K562 (cell line): ENCODE results near the gene GAL3ST3. TPM values are rescaled to one million over a fixed set of nuclear protein-coding genes. Genes with fewer than 3 reads are reported as not detected.

ENCODE experiments used
- ATAC-seq: fragments of 200-7000 bp; cut with Tn5 transposase; 3 replicates; pipeline ENCODE4 v1.9.1; 2020; ENCODE audit warnings: moderate library complexity
- BruUV-seq: library from RNA; stranded (reverse); fragments of 400-500 nt; replicated peaks from 2 replicates; lab custom pipeline; 2021; lab: Mats Ljungman, UMichigan
- CTCF ChIA-PET: fragments of 300-600 bp; formaldehyde crosslinking; extraction: SDS; loops from one replicate; lab custom pipeline; 2021; ENCODE audit warnings: low intra/inter-chr PET ratio; lab: Yijun Ruan, JAX
- POLR2A ChIA-PET: fragments of 300-600, 350-650 bp; sonication (Branson Sonifier 250); formaldehyde crosslinking; extraction: SDS; loops from one replicate; lab custom pipeline; 2021; ENCODE audit warnings: antibody characterized with exemption, inconsistent platforms; lab: Yijun Ruan, JAX
- DNase-seq, 4 experiments: peaks; one replicate each; pipeline versions ENCODE4 v3.0.0 to v3.0.0-alpha.2; 2011 to 2018; ENCODE audit warnings: low spot score in 3 of 4, mixed read lengths in 3 of 4; ENCODE audit errors: extremely low read depth in 1 of 4
- FAIRE-seq: peaks from 2 replicates; lab custom pipeline; 2011; peaks lifted over from hg19 to GRCh38; lab: Jason Lieb, UNC
- H2AFZ ChIP-seq: 2 replicates; pipeline ENCODE4 v1.6.0; 2011; ENCODE audit warnings: low read depth, low read length, control low read depth, inconsistent platforms
- H3K27ac ChIP-seq: fragments of 200-600 bp; 3 replicates; pipeline ENCODE4 v1.8.0; 2011; ENCODE audit warnings: low read depth, mild to moderate bottlenecking, control low read depth, inconsistent platforms, low read length, moderate library complexity, mixed read lengths; ENCODE audit errors: extremely low read depth
- H3K27me3 ChIP-seq, 2 experiments: fragments of 300-600 bp in 1 of 2; 2 replicates in 1 of 2; 3 replicates in 1 of 2; pipeline versions ENCODE4 v1.6.0 to v1.8.0; 2011; ENCODE audit warnings: inconsistent platforms in 2 of 2, low read length in 2 of 2, mild to moderate bottlenecking in 1 of 2, mixed read lengths in 1 of 2, moderate library complexity in 1 of 2; ENCODE audit not compliant: control insufficient read depth in 2 of 2, insufficient read depth in 2 of 2
- H3K36me3 ChIP-seq: fragments of 300-600 bp; 3 replicates; pipeline ENCODE4 v1.8.0; 2011; ENCODE audit warnings: mild to moderate bottlenecking, low read length, inconsistent platforms; ENCODE audit not compliant: control insufficient read depth, insufficient read depth
- H3K4me1 ChIP-seq, 2 experiments: fragments of 200-600 bp in 1 of 2; replicated peaks in 1 of 2; 2 replicates in 1 of 2; 3 replicates in 1 of 2; pipeline versions ENCODE4 v1.5.1 to v1.8.0; 2011; ENCODE audit warnings: inconsistent platforms in 2 of 2, low read length in 2 of 2, mild to moderate bottlenecking in 1 of 2, mixed read lengths in 1 of 2, moderate library complexity in 1 of 2; ENCODE audit not compliant: control insufficient read depth in 2 of 2, insufficient read depth in 2 of 2
- H3K4me2 ChIP-seq: 2 replicates; pipeline ENCODE4 v1.6.1; 2011; ENCODE audit warnings: low read length, control low read depth, inconsistent platforms, mixed read lengths; ENCODE audit not compliant: insufficient read depth
- H3K4me3 ChIP-seq: fragments of 200-600 bp; sonication (generic), shearing (Covaris generic); 2 replicates; pipeline ENCODE4 v1.5.1; 2016; ENCODE audit warnings: control low read depth, inconsistent platforms
- H3K79me2 ChIP-seq: fragments of 200-600 bp; 3 replicates; pipeline ENCODE4 v1.8.0; 2011; ENCODE audit warnings: low read length, inconsistent platforms; ENCODE audit not compliant: control insufficient read depth, insufficient read depth
- H3K9ac ChIP-seq, 2 experiments: 2 replicates each; pipeline versions ENCODE4 v1.6.0 to v1.6.1; 2011; ENCODE audit warnings: low read depth in 2 of 2, low read length in 2 of 2, control low read depth in 1 of 2, inconsistent platforms in 1 of 2, mild to moderate bottlenecking in 1 of 2, mixed read lengths in 1 of 2; ENCODE audit not compliant: insufficient read depth in 1 of 2
- H3K9me1 ChIP-seq: one replicate; pipeline ENCODE4 v1.6.0; 2011; ENCODE audit warnings: inconsistent platforms, mild to moderate bottlenecking, low read length, moderate library complexity; ENCODE audit not compliant: control insufficient read depth, insufficient read depth
- H3K9me3 ChIP-seq: replicated peaks from 2 replicates; pipeline ENCODE4 v1.5.1; 2011; ENCODE audit warnings: low read depth, low read length, inconsistent platforms; ENCODE audit not compliant: control insufficient read depth, insufficient read depth
- H4K20me1 ChIP-seq: replicated peaks from 2 replicates; pipeline ENCODE4 v1.6.1; 2011; ENCODE audit warnings: low read length, inconsistent platforms, mixed read lengths; ENCODE audit not compliant: control insufficient read depth, insufficient read depth
- BCL6 ChIP-seq: fragments of 250-450 bp; sonication (Bioruptor Pico); IDR thresholded peaks from 2 replicates; pipeline ENCODE4 v1.4.0; 2020
- FOXJ3 ChIP-seq: sonication (generic); formaldehyde crosslinking; IDR thresholded peaks from 2 replicates; pipeline ENCODE4 v1.4.0; 2020; ENCODE audit warnings: mild to moderate bottlenecking, missing genetic modification reagents
- HCFC1 ChIP-seq: IDR thresholded peaks from 2 replicates; pipeline ENCODE4 v1.6.1; 2012; ENCODE audit warnings: low read depth, low read length, improper control_type of control experiment
- NFXL1 ChIP-seq: fragments of 450-650 bp; formaldehyde crosslinking; IDR thresholded peaks from 2 replicates; pipeline ENCODE4 v1.4.0; 2021; ENCODE audit warnings: mild to moderate bottlenecking
- POLR2AphosphoS5 ChIP-seq: IDR thresholded peaks from 2 replicates; pipeline ENCODE4 v1.6.1; 2011; ENCODE audit warnings: mild to moderate bottlenecking, low read depth, low read length, moderate library complexity; ENCODE audit not compliant: control insufficient read depth, insufficient read depth
- PURB ChIP-seq: sonication (generic); formaldehyde crosslinking; IDR thresholded peaks from 2 replicates; pipeline ENCODE4 v1.9.0; 2021; ENCODE audit warnings: low read depth, mild to moderate bottlenecking, missing genetic modification reagents
- SAFB ChIP-seq: fragments of 200-400 bp; formaldehyde crosslinking; IDR thresholded peaks from 2 replicates; pipeline ENCODE4 v1.6.1; 2017; ENCODE audit warnings: low read depth, low read length, borderline replicate concordance
- TAF1 ChIP-seq: IDR thresholded peaks from 2 replicates; pipeline ENCODE4 v1.6.1; 2011; ENCODE audit warnings: mild to moderate bottlenecking, low read length, moderate library complexity; ENCODE audit not compliant: insufficient read depth, control insufficient read depth, severe bottlenecking; ENCODE audit errors: extremely low read depth
- U2AF2 ChIP-seq: fragments of 200-400 bp; formaldehyde crosslinking; optimal IDR thresholded peaks from 2 replicates; pipeline ENCODE3; 2017; ENCODE audit warnings: low read depth, mild to moderate bottlenecking, low read length
- whole genome bisulfite sequencing: fragments of 100-300 bp; shearing (Covaris generic); methylation state at CpG from one replicate; pipeline ENCODE4 v1.1.6; 2016; ENCODE audit warnings: low coverage, mixed read lengths; ENCODE audit not compliant: insufficient coverage; ENCODE audit errors: missing lambda C conversion rate; 5-methylcytosine and 5-hydroxymethylcytosine counted together
- in situ Hi-C: fragments of 300-500 bp; cut with MboI; formaldehyde crosslinking; loops from 4 replicates; pipeline ENCODE4 v1.15.0; 2018; ENCODE audit warnings: inconsistent platforms, mixed read lengths
- intact Hi-C: fragments of 100-400 bp; cut with micrococcal nuclease; formaldehyde crosslinking; loops from 2 replicates; pipeline ENCODE4 v1.14.2; 2022
- polyA plus RNA-seq, 8 experiments: library from polyadenylated mRNA; depleted of rRNA in 4 of 8; stranded (reverse) in 5 of 8; unstranded in 3 of 8; fragments of >200 nt; fragmentation: Nextera tagmentation in 2 of 8; fragmentation: Illumina TruSeq in 1 of 8; extraction: Ambion mirVana in 2 of 8; extraction: Trizol in 1 of 8; gene quantifications; 2 replicates each; pipeline versions ENCODE4 v1.2.1 to v1.2.3, GENCODE V29; 2011 to 2014; ENCODE audit warnings: inconsistent platforms in 1 of 8, missing spikeins in 1 of 8
- total RNA-seq, 7 experiments: library from RNA; depleted of rRNA in 6 of 7; stranded (reverse); fragments of >200 nt in 6 of 7; fragmentation: Illumina TruSeq in 2 of 7; extraction: Trizol in 2 of 7; gene quantifications; 2 replicates each; pipeline versions ENCODE4 v1.2.1 to v1.2.3, GENCODE V29; 2011 to 2021; ENCODE audit warnings: low replicate concordance in 1 of 7
- TF ChIP-seq, protein P1 (sequence below): sonication (generic); formaldehyde crosslinking; IDR thresholded peaks from 2 replicates; pipeline ENCODE4 v1.8.0; 2022; ENCODE audit warnings: mild to moderate bottlenecking, low read depth, missing genetic modification reagents
- TF ChIP-seq, protein P2 (sequence below): fragments of 150-350 bp; conservative IDR thresholded peaks from 2 replicates; pipeline ENCODE4 v1.6.1; 2014; ENCODE audit warnings: low read length
- TF ChIP-seq, protein P3 (sequence below), 3 experiments: IDR thresholded peaks in 2 of 3; conservative IDR thresholded peaks in 1 of 3; 2 replicates each; pipeline ENCODE4 v1.5.1; 2011 to 2012; ENCODE audit warnings: low read length in 3 of 3, mild to moderate bottlenecking in 3 of 3, control low read depth in 2 of 3, improper control_type of control experiment in 1 of 3, inconsistent platforms in 1 of 3, low read depth in 1 of 3, mixed read lengths in 1 of 3, moderate library complexity in 1 of 3; ENCODE audit not compliant: insufficient read depth in 2 of 3
- TF ChIP-seq, protein P4 (sequence below): fragments of 450-650 bp; formaldehyde crosslinking; IDR thresholded peaks from 2 replicates; pipeline ENCODE4 v1.4.0; 2020; ENCODE audit warnings: mild to moderate bottlenecking
- TF ChIP-seq, protein P5 (sequence below): fragments of 450-650 bp; IDR thresholded peaks from 2 replicates; pipeline ENCODE4 v1.6.1; 2017; ENCODE audit warnings: antibody characterized with exemption

Gene GAL3ST3
- total and polyA plus RNA-seq, 9 of the 15 experiments (the other 6 are each of a cell fraction or from before 2014, with no cell fraction given) = not detected

DNA sequence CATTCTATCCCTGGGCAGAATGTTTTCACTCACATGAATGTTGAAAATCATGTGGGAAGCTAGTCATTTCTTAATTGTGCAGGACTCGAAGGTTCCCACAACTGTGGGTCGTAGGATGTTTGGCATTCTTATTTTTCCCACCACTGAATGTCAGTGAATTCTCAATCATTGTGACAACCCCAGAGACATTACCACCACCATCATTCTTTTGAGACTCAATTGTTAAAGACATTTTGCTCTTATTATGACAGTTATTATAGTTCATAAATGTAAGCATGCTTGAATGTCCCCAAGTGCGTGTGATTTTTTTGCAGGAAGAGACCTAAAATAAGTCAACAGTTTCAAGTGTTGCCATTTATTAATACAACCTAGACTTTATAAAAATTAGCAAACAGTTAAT lies 40.1 kb upstream of the GAL3ST3 start:
- intact Hi-C loops (no loop called here), in situ Hi-C loops (no loop called here)
- DNase-seq = no peak
- Histone ChIP-seq H3K9ac (no peak overlapping the region), H3K4me1 (peaks cover under 1 to 5% of the 10 kb centered on the region in 2 experiments; a peak in 4 of 5 replicates), H3K27ac (no peak overlapping the region), H2AFZ (no peak overlapping the region), H3K9me3 (no peaks in the 10 kb centered on the region), H3K27me3 (no peaks in the 10 kb centered on the region), H3K36me3 (no peaks in the 10 kb centered on the region), H4K20me1 (no peaks in the 10 kb centered on the region), H3K79me2 (peaks cover 20% of the 10 kb centered on the region), H3K4me2 (no peak overlapping the region), H3K9me1 (no peaks in the 10 kb centered on the region), H3K4me3 (no peak overlapping the region)
- no TSS peak for BruUV-seq
- no peak for FAIRE-seq
- WGBS = 93% methylated on average over 3 of the region's 3 CpGs
- ChIA-PET POLR2A (interaction anchor here (0.6 to 1.4 kb wide), 3 partner anchors 10 to 67 kb away, joined by 3 to 4 read pairs (median 3); partner anchors contain the start of gene PACS1), CTCF (no interaction called here)
- no peak for ATAC-seq
- TF ChIP-seq BCL6 (CRISPR knock-in tag) (no peak), POLR2AphosphoS5 (no peak), SAFB (no peak), U2AF2 (no peak), HCFC1 (no peak), TAF1 (no peak), PURB (CRISPR knock-in tag) (no peak), FOXJ3 (CRISPR knock-in tag) (no peak), NFXL1 (no peak)
- TF ChIP-seq, protein P1, sequence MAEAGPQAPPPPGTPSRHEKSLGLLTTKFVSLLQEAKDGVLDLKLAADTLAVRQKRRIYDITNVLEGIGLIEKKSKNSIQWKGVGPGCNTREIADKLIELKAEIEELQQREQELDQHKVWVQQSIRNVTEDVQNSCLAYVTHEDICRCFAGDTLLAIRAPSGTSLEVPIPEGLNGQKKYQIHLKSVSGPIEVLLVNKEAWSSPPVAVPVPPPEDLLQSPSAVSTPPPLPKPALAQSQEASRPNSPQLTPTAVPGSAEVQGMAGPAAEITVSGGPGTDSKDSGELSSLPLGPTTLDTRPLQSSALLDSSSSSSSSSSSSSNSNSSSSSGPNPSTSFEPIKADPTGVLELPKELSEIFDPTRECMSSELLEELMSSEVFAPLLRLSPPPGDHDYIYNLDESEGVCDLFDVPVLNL (CRISPR knock-in tag) = no peak
- TF ChIP-seq, protein P2, sequence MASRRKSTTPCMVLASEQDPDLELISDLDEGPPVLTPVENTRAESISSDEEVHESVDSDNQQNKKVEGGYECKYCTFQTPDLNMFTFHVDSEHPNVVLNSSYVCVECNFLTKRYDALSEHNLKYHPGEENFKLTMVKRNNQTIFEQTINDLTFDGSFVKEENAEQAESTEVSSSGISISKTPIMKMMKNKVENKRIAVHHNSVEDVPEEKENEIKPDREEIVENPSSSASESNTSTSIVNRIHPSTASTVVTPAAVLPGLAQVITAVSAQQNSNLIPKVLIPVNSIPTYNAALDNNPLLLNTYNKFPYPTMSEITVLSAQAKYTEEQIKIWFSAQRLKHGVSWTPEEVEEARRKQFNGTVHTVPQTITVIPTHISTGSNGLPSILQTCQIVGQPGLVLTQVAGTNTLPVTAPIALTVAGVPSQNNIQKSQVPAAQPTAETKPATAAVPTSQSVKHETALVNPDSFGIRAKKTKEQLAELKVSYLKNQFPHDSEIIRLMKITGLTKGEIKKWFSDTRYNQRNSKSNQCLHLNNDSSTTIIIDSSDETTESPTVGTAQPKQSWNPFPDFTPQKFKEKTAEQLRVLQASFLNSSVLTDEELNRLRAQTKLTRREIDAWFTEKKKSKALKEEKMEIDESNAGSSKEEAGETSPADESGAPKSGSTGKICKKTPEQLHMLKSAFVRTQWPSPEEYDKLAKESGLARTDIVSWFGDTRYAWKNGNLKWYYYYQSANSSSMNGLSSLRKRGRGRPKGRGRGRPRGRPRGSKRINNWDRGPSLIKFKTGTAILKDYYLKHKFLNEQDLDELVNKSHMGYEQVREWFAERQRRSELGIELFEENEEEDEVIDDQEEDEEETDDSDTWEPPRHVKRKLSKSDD = no peak
- TF ChIP-seq, protein P3, sequence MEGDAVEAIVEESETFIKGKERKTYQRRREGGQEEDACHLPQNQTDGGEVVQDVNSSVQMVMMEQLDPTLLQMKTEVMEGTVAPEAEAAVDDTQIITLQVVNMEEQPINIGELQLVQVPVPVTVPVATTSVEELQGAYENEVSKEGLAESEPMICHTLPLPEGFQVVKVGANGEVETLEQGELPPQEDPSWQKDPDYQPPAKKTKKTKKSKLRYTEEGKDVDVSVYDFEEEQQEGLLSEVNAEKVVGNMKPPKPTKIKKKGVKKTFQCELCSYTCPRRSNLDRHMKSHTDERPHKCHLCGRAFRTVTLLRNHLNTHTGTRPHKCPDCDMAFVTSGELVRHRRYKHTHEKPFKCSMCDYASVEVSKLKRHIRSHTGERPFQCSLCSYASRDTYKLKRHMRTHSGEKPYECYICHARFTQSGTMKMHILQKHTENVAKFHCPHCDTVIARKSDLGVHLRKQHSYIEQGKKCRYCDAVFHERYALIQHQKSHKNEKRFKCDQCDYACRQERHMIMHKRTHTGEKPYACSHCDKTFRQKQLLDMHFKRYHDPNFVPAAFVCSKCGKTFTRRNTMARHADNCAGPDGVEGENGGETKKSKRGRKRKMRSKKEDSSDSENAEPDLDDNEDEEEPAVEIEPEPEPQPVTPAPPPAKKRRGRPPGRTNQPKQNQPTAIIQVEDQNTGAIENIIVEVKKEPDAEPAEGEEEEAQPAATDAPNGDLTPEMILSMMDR (IDR thresholded peaks at IDR 0.05 in 2 of 3, conservative IDR thresholded peaks at IDR 0.05 in 1 of 3; ENCODE audit: insufficient read depth in 2 of 3, low read depth in 1 of 3, low read length in 3 of 3) = no peak
- TF ChIP-seq, protein P4, sequence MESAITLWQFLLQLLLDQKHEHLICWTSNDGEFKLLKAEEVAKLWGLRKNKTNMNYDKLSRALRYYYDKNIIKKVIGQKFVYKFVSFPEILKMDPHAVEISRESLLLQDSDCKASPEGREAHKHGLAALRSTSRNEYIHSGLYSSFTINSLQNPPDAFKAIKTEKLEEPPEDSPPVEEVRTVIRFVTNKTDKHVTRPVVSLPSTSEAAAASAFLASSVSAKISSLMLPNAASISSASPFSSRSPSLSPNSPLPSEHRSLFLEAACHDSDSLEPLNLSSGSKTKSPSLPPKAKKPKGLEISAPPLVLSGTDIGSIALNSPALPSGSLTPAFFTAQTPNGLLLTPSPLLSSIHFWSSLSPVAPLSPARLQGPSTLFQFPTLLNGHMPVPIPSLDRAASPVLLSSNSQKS = no peak
- TF ChIP-seq, protein P5, sequence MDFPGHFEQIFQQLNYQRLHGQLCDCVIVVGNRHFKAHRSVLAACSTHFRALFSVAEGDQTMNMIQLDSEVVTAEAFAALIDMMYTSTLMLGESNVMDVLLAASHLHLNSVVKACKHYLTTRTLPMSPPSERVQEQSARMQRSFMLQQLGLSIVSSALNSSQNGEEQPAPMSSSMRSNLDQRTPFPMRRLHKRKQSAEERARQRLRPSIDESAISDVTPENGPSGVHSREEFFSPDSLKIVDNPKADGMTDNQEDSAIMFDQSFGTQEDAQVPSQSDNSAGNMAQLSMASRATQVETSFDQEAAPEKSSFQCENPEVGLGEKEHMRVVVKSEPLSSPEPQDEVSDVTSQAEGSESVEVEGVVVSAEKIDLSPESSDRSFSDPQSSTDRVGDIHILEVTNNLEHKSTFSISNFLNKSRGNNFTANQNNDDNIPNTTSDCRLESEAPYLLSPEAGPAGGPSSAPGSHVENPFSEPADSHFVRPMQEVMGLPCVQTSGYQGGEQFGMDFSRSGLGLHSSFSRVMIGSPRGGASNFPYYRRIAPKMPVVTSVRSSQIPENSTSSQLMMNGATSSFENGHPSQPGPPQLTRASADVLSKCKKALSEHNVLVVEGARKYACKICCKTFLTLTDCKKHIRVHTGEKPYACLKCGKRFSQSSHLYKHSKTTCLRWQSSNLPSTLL = no peak
